ENCODE data around the gene FOXE3.

Gene FOXE3

DNA sequence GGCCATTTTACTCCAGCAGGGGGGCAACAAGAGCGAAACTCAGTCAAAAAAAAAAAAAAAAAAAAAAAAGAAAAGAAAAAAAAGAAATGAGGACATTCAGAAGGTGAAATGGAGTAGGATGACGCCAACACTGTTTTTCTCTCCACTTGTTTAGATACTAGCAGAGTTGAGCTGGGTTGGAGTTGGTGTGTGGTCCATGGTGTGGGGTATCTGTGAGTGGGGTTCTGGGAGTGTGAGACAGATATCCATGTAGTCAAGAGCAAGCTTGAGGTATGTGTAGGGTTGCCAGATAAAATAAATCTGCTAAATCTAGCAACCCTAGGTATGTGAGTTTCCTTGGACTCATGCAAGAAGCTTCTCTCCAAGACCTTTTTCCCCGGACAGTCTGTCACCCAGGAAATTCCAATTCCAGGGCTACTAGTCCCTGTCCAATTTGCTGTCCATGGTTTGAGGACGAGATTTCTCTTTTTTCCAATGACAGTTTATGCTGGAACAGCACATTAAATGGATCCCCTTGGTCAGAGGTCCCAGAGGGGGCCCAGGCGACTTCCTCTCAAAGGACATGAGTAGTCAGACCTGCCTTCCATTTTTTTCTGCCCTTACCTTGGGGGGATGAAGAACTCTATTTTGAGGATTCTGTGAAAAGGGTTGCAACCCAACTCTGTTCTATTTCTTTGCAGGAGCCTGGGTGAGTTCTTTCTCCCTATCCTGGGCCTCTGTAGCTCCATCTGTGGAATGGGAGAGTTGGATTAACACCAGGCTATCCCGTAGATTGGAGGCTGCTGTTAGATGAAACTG is 19.6 kb downstream of the FOXE3 start:
- no peak for DNase-seq (ENCODE audit: low spot score)

DNA sequence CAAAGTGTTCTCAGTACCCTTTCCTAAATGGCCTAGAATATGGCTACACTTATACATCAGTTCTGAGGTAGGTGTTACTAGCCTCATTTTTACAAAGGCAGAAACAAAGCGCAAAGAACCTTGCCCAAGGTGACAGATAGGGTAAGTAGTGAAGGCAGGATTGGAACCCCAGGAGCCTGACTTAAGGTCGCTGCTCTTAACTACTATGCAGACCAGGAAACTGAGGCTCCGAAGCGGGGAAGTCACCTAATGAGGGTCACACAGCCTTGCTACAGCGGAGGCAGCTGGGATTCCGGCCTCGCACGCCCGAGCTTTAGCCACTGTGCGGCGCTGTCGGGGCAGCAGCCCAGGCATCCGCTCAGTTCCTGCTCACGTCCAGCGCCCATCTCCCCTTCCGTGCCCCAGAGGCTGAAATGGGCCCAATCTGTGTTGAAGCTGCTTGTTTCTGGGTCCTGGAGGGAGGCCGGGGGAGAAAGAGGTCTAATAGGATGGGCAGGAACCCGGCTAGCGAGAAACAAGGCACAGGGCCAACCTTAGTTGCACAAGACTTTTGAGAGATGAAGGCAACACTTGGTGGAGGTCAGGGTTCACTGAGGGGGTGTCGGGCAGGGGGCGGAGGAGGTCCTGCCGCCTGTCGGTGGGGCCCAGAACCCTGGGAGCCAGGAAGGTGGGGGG is 20.4 kb downstream of the FOXE3 start:
- DNase-seq (ENCODE audit: low spot score) = peak; percentile 83

DNA sequence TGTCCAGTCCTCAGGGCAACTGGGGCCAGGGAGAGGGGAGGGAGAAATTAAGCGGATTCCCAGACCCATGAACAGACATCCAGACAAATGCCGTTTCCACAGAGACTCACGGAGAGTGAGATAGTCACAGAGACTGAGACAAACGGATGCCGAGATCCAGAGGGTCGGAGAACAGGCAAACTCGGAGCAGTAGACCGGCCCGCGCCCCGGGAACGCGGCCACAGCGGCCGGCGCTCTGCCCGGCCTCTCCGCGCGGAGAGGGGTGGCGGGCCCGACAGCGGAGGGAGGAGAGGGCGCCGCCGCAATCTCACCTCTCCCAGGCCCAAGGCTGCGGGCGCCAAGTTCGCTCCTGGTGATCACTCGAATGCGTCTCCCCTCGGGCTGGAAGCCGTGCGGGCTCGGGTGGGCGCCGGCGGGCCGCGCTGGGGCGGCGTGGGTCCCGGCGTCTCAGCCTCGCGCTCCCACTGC is 20.9 kb downstream of the FOXE3 start:
- no peak for DNase-seq (ENCODE audit: low spot score)

DNA sequence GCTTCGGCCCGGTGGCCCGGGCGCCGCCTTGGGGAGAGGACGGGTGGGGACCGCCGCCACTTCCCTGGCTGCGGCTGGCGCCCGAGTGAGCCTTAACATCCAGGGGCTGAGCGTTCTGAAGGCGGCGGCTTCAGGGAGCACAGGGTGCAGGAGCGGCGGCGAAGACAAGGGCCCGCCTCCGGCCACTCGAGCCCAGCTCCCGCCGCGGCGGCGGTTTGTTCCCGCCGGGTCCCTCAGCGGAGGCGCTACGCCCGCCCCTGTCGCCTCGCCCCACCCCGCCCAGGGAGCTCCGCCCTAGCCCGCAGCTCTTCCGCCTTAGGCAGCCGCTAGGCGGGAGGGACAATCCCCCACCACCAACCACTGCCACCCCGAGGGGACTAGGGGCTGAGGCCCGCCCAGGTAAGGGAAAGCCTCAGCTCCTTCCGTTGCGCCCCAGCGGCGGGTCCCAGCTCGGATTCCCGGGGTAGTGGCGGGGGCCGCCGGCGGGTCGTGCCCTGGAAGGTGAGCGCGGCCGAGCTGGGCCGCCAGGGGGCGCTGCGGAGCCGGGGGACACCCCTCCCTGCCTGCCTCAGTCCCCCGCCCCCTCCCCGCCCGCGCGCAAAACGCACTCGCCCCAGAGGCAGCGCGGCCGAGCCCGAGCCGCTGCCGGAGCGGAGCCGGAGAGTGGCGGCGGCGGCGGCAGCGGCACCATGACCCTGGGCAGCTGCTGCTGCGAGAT is 21.5 kb downstream of the FOXE3 start, which contains the start of gene FOXD2:
TSS of gene FOXD2 (plus strand) at position 598 of the 718 bp plus-strand sequence. CDS start at position 690, 92 bp downstream.
- DNase-seq (ENCODE audit: low spot score) = peak; percentile 95

DNA sequence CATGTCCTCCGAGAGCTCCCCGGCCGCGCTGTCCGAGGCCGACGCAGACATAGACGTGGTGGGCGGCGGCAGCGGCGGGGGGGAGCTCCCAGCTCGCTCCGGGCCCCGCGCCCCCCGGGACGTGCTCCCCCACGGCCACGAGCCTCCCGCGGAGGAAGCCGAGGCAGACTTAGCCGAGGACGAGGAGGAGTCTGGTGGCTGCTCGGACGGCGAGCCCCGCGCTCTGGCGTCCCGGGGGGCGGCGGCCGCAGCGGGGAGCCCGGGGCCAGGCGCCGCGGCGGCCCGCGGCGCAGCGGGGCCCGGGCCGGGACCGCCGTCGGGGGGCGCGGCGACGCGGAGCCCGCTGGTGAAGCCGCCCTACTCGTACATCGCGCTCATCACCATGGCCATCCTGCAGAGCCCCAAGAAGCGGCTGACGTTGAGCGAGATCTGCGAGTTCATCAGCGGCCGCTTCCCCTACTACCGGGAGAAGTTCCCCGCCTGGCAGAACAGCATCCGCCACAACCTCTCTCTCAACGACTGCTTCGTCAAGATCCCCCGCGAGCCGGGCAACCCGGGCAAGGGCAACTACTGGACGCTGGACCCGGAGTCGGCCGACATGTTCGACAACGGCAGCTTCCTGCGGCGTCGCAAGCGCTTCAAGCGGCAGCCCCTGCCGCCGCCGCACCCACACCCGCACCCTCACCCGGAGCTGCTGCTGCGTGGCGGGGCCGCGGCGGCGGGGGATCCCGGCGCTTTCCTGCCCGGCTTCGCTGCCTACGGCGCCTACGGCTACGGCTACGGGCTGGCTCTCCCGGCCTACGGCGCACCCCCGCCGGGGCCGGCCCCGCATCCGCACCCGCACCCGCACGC is 22.3 kb downstream of the FOXE3 start:
- no peak for DNase-seq (ENCODE audit: low spot score)

DNA sequence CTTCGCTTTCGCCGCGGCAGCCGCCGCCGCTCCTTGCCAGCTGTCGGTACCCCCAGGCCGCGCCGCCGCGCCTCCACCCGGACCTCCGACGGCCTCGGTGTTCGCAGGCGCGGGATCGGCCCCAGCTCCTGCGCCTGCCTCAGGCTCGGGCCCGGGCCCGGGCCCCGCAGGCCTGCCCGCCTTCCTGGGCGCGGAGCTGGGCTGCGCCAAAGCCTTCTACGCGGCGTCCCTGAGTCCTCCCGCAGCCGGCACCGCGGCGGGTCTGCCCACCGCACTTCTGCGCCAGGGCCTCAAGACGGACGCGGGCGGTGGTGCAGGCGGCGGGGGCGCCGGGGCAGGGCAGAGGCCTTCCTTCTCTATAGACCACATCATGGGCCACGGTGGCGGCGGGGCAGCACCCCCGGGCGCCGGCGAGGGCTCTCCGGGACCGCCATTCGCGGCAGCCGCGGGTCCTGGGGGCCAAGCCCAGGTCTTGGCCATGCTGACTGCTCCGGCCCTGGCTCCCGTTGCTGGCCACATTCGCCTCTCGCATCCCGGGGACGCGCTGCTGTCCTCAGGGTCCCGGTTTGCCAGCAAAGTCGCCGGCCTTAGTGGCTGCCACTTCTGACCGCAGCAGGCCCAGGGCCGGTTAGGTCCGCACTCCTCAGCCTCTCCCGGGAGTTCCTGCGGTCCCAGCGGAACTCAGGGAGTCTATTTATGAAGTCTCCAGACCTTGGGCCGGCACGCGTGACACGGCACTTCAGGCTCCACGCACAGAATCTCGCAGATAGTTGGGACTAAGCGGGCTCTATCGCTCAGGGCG is 23.1 kb downstream of the FOXE3 start:
- no peak for DNase-seq (ENCODE audit: low spot score)

DNA sequence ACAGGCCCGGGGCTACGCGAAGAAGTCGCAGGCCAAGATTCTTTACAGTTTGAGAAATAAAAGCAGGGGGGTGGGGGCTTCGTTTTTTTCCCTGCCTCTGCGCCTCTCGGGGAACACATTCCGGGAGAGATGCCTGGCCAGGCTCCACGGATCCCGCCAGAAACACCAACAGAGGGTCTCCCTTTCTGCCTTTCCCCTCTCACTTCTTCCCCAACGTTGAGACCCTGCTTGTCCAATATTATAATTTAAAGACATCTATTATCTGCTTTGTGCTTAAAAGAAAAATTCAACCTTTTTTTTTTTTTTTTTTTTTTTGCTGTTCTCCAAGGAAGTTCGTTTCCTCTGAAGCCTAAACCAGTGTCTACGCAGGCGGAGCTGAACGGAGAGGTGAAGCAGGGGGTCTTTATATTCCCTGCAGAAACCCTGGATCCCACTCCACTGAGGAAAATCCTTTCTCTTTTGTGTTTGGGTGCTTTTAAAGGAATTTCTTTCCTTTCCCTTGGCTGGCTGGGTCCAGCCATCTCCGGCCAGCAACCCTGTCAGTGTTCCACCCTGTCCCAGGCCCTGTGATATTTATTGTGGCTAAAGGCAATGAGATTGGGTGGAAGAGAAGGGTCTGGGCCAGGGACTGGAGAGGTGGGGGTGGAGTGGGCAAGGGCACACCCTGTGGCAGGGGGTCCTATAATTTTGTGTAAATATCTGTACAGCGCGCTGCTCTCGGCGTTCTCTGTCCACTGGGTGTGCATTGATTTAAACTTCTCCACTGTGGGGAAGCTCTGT is 23.9 kb downstream of the FOXE3 start:
- DNase-seq (ENCODE audit: low spot score) = no peak

DNA sequence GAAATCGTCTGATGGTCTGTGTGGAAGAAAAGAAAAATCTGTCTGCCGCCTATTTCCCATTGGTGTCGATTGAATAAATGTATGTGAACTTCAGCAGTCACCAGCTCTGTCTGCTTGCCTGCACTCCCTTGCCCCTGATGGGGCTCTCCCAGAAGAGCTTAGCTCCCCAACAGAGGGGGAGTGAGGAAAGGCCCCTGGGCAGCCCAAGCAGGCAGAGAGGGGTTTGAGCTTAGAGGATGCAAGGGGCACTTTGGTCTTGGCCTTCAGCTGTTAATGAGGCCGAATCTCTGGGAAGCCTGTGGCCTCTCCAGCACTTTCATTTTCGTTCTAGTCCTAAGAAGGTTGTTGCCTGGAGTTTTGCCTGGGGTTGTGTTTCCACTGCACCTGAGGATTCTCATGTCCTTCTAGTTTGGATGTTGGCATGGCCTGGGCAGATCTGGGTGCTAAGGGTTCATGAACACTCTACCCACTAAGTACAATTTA is 24.6 kb downstream of the FOXE3 start:
- DNase-seq (ENCODE audit: low spot score) = no peak

DNA sequence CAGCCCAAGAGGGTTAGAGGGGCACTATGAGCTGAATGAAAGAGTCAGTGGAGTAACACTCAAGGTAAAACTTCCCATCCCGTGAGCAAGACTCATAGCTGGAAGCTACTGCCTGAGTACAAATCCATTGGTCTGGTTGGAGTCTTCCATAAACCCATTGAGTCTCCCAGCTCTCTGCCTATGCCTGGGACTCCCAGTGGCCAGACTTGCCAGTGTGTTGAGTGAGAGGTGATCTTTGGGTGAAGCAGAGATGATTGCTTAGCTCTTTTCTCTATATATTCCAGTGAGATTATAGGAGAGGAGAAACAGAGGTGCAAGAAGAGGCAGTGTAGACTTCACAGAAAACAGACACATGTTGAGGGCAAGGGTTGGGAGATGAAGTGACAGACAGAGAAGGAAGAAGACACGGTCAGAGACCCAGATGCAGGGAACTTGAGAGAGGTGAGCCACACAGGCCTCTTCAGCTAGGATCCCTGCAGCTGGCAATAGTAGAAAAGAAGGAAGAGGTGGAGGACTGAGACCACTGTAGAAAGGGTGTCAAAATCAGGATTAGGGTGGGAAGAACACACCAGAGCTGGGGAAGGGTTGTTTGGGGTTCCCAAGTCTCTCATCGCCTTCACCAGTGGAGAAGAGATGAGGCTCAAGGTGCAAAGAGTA is 25.5 kb downstream of the FOXE3 start:
- no peak for DNase-seq (ENCODE audit: low spot score)

DNA sequence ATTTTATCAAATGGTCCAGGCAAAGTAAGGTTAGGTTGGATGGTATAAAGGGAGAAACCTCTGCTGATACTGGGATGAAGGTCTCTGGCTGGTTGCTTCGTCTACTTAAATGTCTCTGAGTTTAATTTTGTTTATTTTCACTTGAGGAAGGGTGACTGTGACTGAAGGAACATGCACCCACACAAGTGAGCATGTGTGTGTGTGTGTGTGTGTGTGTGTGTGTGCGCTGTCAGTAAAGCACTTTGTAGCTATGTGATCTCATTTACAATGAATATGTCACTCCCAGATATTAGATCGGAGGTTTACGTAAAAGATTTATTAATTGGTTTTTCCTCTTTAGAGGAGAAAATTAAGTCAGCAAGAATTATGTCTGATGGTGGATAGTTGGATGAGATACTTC is 26.1 kb downstream of the FOXE3 start:
- no peak for DNase-seq (ENCODE audit: low spot score)

DNA sequence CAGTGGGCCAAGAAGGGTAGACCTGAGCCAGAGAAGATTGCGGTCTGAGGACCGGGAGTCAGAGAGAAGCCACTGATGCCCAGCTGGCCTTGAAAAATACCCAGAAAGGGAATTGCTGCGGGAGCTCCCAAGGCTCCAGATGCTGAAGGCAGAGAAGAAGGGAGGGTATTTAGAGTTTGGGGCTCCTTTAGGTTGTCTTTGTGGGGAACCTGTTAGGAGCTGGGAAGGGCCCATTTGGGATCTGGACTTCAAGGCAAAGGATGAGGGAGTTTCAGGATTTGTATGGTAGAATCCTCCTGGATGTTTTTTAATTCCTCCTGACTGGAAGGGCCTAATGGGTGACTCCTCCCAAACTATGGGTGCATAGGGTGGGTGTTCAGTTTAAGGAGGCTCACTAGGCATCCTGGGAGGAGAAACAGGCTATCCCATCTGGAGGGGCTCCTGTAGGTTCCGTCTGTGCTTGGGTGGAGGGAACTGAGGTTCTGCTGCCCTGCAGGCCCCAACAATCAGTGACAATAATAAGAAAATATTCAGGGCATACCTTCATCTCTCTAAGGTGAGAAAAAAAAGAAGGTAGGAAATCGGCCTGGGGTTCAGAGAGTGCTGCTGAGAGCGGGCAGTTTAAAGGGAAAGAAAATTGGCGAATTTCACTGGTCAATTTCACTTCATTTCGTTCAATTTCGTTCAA is 26.9 kb downstream of the FOXE3 start:
- no peak for DNase-seq (ENCODE audit: low spot score)

DNA sequence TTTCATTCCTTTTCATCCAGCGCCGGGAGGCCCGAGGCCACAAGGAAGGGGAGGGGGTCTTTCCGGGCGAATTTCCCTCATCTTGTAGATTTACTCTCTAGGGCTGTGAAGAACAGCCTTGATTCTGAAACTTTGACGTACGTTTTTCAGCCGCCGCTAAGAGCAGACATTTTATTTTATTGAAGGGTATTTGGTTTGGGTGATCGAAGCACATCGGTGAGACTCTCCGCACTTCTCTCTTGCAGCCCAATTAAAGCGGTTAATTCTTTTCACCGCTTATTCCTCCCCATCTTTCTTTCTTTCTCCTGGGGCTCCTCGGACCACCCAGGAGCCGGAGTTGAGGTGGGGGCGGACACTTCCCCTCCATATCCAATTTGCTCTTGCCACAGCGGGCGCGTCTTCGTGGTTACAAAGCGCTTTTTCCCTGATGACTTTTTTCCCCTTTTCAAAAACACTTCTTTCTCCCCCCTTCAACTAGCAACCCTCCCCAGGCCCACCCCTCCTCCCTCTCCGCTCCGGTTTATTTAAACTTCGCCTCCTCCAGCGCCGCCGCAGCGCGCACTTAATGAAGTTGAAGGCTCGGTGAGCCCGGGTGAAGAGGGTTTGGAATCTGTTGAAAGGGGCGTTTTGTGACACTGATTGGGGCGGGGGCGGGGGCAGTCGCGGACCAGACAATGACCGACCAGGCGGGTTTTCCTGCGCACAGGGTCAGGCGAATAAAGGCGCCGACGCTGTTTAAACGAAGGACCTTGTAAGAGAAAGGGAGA is 27.6 kb downstream of the FOXE3 start:
- DNase-seq (ENCODE audit: low spot score) = no peak

DNA sequence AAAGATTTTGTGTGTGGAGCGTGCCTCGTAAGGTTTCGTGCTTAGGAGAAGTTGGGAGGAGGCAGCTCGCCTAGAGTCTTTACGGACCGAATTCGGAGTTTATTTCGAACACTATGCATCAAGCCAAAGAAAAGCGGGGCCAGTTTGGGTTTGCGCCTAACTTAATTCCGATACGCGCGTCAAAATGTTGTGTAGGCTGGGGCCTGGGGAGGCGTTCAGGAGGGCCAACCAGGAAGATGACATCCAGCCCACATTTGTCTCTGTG is 28.1 kb downstream of the FOXE3 start:
- no peak for DNase-seq (ENCODE audit: low spot score)

DNA sequence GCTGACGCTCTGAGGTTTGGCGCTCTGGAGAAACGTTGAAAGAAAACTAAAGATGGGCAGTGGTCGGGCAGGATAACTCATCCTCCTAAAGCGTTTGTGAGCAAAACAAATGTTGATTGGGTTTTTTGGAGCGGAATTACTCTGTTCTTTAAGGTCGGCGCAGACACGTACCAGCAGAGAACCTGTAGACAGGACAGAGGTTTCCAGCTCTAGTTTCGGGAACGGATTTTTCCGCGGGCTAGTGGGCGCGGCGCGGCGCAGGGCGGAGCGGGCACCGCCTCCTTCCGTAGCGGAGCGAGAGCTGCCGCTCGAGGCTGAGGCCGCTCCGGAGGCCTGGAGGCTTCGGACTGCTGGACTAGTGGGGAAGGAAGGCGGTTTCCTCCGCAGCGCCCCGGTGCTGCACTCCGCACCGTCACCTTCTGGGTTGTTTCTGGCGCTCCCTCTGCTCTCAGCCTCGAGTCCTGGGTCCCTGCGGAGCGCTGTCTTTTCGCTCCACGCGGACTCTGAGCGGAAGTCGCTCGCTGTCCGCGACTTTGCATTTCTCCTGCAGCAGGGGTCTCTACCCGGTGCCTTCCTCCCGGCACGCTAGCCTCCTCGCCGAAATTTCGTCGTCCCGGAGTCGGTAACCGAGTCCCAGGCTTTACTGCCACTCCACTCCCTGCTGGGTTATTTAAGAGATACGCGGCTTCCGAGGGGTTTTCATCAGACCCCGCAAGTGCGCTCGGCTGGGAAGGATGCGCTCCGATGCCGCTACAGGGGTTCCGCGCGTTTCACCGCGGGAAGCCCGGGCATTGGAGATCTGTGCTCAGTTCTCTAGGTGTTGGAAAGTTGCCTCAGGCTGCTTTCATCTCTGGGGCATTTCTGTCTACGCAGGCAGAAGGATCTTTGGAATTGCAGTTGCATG is 28.7 kb downstream of the FOXE3 start:
- peak; percentile 21 for DNase-seq (ENCODE audit: low spot score)

DNA sequence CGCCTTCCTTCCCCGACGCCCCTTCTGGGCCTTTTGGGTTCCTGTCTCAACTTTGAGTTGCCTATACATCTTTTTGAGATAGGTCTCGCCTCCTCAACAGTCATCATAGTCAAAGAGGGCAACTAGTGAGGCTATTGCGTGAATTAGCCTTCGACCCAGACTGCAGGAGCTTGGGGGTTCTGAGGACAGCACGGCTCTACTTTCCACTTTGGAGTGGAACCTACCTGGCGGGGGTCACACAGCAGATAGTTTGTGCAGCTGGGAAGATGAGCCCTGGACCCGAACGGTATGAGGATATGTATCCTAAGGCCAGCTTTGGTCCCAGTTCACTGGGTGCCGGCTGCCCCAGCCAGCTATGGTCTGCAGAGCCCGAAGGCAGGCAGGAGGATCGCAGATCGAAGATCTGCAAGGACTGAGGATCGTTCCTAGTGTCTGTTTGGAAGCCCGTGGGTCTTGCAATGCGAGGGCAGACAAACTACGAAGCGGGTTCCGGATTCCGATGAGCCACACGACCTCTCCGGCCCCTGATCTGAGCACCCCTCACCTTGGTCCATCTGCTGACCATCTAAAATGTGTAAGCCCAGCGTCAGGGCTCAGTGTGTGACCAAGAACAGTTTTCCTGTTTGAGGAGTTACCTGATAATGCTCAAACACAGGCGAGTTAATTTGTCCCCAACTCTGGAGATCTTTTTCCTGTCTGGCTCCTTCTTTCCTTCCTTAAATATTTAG is 29.9 kb downstream of the FOXE3 start:
- DNase-seq (ENCODE audit: low spot score) = no peak

DNA sequence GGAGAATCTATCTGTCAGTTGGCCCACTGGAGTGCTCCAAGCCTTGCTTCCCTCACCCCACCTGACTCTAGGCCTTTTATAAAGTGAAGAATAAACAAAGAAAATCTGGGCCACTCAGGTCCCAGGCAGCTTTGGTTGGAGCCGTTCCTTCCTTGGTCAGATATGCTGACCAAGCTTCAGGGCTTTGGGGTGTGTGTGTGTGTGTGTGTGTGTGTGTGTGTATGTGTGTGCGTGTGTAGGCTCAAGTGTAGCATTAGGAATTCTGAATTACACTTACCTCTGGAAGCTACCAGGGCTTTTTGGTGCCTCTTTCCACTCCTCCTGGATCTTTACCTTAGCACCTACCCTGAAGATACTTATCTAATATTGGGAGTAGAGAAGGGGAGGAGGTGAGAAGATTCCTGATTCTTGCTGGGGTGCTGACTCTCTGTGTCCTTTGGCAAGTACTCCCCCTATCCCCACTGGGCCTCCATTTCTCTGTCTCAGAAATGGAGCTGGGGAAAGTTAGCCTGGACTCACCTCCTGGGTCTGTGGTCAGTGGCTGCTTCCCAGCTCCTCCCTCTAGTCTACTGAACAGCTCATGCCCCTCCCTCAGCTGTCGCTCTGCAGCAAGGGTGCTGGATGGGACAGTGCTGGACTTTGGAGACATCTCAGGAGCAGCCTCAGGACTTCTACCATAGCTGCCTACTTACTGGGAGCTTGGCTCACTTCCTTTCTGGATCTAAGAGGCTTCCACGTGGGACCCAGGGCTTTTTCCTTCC is 32.6 kb downstream of the FOXE3 start:
- no peak for DNase-seq (ENCODE audit: low spot score)
